GM18498 (cell line): ENCODE results near the gene SUCO.
"Not testable (repeated sequence)": the region's sequence is repeated elsewhere in the genome, so short reads cannot be mapped to it uniquely, and the experiment has no call there.

Source experiments
- ATAC-seq: cut with Tn5 transposase; IDR thresholded peaks from one replicate; pipeline ENCODE4 v1.9.1; 2021; ENCODE audit warnings: mild to moderate bottlenecking, moderate library complexity; ENCODE audit not compliant: unreplicated experiment

SUCO gene

GRCh38 chr1:172532700-172533512 is at the start of gene SUCO:
Gene SUCO (plus strand): TSS chr1:172533150. CDS start chr1:172533436, 286 bp downstream.
- ATAC-seq: peak; percentile 86

- no peak for ATAC-seq
Measured at GRCh38 chr1:172483448-172483847, 49.5 kb upstream of the SUCO start.

- no peak for ATAC-seq
Measured at GRCh38 chr1:172484252-172484651, 48.7 kb upstream of the SUCO start.

GRCh38 chr1:172485626-172486025 is 47.3 kb upstream of the SUCO start:
- ATAC-seq: no peak

GRCh38 chr1:172486805-172487454 is 46.0 kb upstream of the SUCO start:
- ATAC-seq: no peak

GRCh38 chr1:172487550-172487949 is 45.4 kb upstream of the SUCO start:
- ATAC-seq: no peak

- no peak for ATAC-seq
Measured at GRCh38 chr1:172488393-172488792, 44.6 kb upstream of the SUCO start.

GRCh38 chr1:172489847-172490246 is 43.1 kb upstream of the SUCO start:
- no peak for ATAC-seq

GRCh38 chr1:172492421-172492820 is 40.5 kb upstream of the SUCO start:
- ATAC-seq: no peak

GRCh38 chr1:172494166-172494565 is 38.8 kb upstream of the SUCO start:
- ATAC-seq: no peak

- ATAC-seq: not testable (repeated sequence)
Measured at GRCh38 chr1:172496127-172496526, 36.8 kb upstream of the SUCO start.

- ATAC-seq: no peak
Measured at GRCh38 chr1:172496678-172497077, 36.3 kb upstream of the SUCO start.

GRCh38 chr1:172497230-172497629 is 35.7 kb upstream of the SUCO start:
- ATAC-seq: no peak

GRCh38 chr1:172498857-172499256 is 34.1 kb upstream of the SUCO start:
- ATAC-seq: no peak

- no peak for ATAC-seq
Measured at GRCh38 chr1:172499636-172500141, 33.3 kb upstream of the SUCO start.

- no peak for ATAC-seq
Measured at GRCh38 chr1:172500207-172500606, 32.7 kb upstream of the SUCO start.

- ATAC-seq: no peak
Measured at GRCh38 chr1:172507741-172508140, 25.2 kb upstream of the SUCO start.

GRCh38 chr1:172510479-172510878 is 22.5 kb upstream of the SUCO start:
- no peak for ATAC-seq

- ATAC-seq: no peak
Measured at GRCh38 chr1:172512591-172512990, 20.4 kb upstream of the SUCO start.

- no peak for ATAC-seq
Measured at GRCh38 chr1:172513479-172513878, 19.5 kb upstream of the SUCO start.

- ATAC-seq: no peak
Measured at GRCh38 chr1:172514108-172514507, 18.8 kb upstream of the SUCO start.

- ATAC-seq: no peak
Measured at GRCh38 chr1:172515436-172515835, 17.5 kb upstream of the SUCO start.
